Stimulated activated naive B cell treated with anti-CD40 and anti-IgM and Interleukin-4, amounts not matched to agents 10 μg/mL and 1 μg/mL and 100 μg/mL, for 72 hours (primary cell): ENCODE data around the gene FLOT2.
"Not testable (repeated sequence)": the region's sequence is repeated elsewhere in the genome, so short reads cannot be mapped to it uniquely, and the experiment has no call there.

Experiments used
- ATAC-seq, 2 donors: fragments of 150-1000 bp; cut with Tn5 transposase; replicated peaks; 2 replicates each; pipeline ENCODE4 v1.10.0; 2021; ENCODE audit warnings: moderate library complexity in 1 of 2
- DNase-seq: peaks from one replicate; pipeline ENCODE4 v3.0.0; 2021
- H3K27ac Mint-ChIP-seq: one replicate; pipeline ENCODE4 v1.8.0; 2022; ENCODE audit warnings: mild to moderate bottlenecking, mixed read lengths
- H3K27me3 Mint-ChIP-seq, 2 donors: one replicate each; pipeline ENCODE4 v1.8.0; 2022; ENCODE audit warnings: mixed read lengths in 2 of 2
- H3K36me3 Mint-ChIP-seq, 2 donors: one replicate each; pipeline ENCODE4 v1.8.0; 2022; ENCODE audit warnings: mixed read lengths in 2 of 2, mild to moderate bottlenecking in 1 of 2
- H3K4me1 Mint-ChIP-seq, 2 donors: one replicate each; pipeline ENCODE4 v1.8.0; 2022; ENCODE audit warnings: mixed read lengths in 2 of 2, mild to moderate bottlenecking in 1 of 2
- H3K4me3 Mint-ChIP-seq, 2 donors: one replicate each; pipeline ENCODE4 v1.8.0; 2022; ENCODE audit warnings: mild to moderate bottlenecking in 2 of 2, mixed read lengths in 2 of 2, moderate library complexity in 1 of 2
- H3K9me3 Mint-ChIP-seq, 2 donors: one replicate each; pipeline ENCODE4 v1.8.0; 2022; ENCODE audit warnings: mixed read lengths in 2 of 2, mild to moderate bottlenecking in 1 of 2

The FLOT2 gene

DNA sequence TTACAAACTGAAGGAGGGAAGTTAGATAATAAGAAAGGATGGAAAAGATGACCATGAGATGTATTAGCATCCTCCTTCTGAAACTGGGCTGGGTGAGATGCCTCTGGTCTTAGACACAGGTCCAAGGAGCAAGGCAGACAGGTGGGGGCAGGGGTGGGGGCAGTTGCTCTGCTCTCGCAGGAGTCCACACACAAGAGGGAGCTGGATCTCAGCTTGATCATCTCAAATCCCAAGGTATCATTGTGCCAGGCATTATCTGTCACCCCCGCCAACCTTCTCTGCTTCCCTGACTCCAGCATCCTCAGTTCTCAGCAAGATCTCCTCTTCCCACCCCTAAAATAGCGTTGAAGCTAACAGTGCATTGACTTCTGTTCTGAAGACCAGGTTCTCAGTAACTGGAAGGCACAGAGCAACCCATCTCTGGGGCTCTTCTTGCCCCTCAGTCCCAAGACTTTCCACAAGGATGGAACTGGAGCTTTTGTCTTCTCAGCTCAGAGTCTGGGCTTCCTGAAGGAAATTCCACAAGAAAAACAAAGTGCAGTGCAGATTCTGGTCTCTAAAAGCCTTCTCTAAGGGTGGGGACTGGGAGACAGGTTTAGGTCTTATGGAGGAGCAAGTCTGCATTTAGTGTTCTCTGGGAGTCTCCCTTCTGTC, 1.6 kb downstream of the FLOT2 start:
- Mint-ChIP-seq H3K9me3 (no peaks in the 10 kb centered on the region), H3K27ac (peak overlapping the region; percentile 99), H3K36me3 (peaks cover 50 to 53% of the 10 kb centered on the region in 2 donors), H3K27me3 (no peaks in the 10 kb centered on the region), H3K4me3 (peak overlapping the region; percentile 99 to 100), H3K4me1 (peaks cover 51 to 79% of the 10 kb centered on the region in 2 donors)
- no peak for DNase-seq
- ATAC-seq, result no peak

DNA sequence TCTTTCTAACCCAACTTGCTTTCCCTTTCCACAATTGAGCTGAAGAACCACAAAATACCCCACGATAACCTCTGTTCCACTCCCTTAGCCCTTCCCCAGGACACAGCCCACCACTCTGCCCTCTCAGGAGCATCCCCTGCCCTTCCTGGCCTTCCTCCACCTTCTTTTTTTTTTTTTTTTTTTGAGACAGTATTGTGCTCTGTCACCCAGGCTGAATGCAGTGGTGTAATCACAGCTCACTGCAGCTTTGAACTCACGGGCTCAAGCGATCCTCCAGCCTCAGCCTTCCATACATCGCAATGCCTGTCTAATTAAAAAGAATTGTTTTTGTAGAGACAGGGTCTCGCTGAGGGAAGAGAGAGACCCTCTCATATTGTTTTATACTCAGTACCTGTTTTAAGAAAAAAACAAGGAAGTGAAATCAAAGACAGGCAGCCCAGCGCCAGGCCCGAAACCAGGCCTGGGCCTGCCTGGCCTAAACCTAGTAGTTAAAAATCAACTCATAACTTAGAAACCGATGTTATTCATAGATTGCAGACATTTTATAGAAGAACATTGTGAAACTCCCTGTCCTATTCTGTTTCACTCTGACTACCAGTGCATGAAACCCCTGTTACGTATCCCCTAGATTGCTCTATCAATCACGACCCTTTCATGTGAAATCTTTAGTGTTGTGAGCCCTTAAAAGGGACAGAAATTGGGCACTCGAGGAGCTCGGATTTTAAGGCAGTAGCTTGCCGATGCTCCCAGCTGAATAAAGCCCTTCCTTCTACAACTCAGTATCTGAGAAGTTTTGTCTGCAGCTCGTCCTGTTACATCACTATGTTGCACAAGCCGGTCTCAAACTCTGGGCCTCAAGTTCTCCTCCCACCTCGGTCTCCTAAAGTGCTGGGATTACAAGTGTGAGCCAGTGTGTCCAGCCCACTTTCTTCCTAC, 4.0 kb downstream of the FLOT2 start:
- DNase-seq, result peak; percentile 76
- Mint-ChIP-seq H3K4me3 (peak overlapping the region; percentile 81 to 89), H3K36me3 (peaks cover 39 to 49% of the 10 kb centered on the region in 2 donors), H3K27ac (peak overlapping the region; percentile 99), H3K4me1 (peaks cover 48 to 84% of the 10 kb centered on the region in 2 donors)
- not testable (repeated sequence) for H3K27me3 Mint-ChIP-seq, H3K9me3 Mint-ChIP-seq
- ATAC-seq, result peak; percentile 7 to 13

GRCh38 chr17:28892024-28892423, 5.5 kb downstream of the FLOT2 start:
- no peak for ATAC-seq
- H3K4me3 Mint-ChIP-seq, result peak overlapping the region; percentile 46 to 50
- H3K27me3 Mint-ChIP-seq, result no peaks in the 10 kb centered on the region
- H3K36me3 Mint-ChIP-seq, result peaks cover 34 to 50% of the 10 kb centered on the region in 2 donors
- peak overlapping the region; percentile 99 for H3K27ac Mint-ChIP-seq
- no peaks in the 10 kb centered on the region for H3K9me3 Mint-ChIP-seq
- DNase-seq, result no peak
- peaks cover 56 to 87% of the 10 kb centered on the region in 2 donors for H3K4me1 Mint-ChIP-seq

GRCh38 chr17:28891201-28891600, 6.3 kb downstream of the FLOT2 start:
- Mint-ChIP-seq H3K27me3 (no peaks in the 10 kb centered on the region), H3K36me3 (peaks cover 28 to 56% of the 10 kb centered on the region in 2 donors), H3K4me3 (peak overlapping the region; percentile 46 to 87), H3K4me1 (peaks cover 62 to 89% of the 10 kb centered on the region in 2 donors), H3K9me3 (no peaks in the 10 kb centered on the region), H3K27ac (peak overlapping the region; percentile 99)
- DNase-seq, result no peak
- no peak for ATAC-seq

DNA sequence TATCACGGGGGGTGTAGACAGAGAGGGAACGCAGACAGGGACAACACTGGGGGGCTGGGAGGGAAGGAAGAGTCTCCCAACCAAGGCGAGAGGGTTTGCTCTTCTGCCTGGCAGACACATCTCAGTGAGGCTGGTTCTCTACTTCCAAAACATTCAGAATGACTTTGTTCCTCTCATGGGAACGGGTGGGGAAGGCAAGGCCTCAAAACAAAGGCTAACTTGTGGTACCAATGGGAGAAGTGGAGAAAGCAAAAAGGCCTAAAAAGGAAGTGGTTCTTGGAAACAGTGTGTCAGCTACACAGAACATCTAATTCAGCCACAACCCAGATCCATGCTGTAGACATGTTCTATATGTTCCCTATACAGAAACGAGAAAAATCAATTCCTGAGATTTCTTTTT, 7.5 kb downstream of the FLOT2 start:
- Mint-ChIP-seq H3K27ac (peak overlapping the region; percentile 88), H3K4me1 (peaks cover 64 to 94% of the 10 kb centered on the region in 2 donors), H3K9me3 (no peaks in the 10 kb centered on the region), H3K36me3 (peaks cover 29 to 58% of the 10 kb centered on the region in 2 donors), H3K27me3 (no peaks in the 10 kb centered on the region), H3K4me3 (peak overlapping the region; percentile 52 to 87)
- ATAC-seq (peak; percentile 16), DNase-seq (no peak)

DNA sequence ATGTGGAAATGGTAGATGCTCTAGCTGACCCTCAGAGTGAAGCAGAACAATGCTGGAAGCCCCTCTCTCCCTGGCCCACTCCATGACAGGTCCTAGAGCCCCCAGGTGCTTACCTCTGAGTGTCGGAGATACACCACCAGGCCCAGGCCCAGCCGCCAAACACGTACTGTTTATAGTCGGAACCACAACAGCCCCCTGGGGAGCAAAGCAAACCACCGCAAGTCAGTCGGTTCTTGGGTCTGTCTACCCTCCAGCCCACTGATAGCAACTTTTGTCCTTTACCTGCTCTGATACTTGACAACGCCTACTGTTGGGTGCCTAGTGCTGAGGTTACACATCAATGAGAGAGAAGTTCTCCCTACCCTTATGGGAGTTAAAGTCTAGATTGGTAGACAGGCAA, 8.7 kb downstream of the FLOT2 start:
- ATAC-seq (peak; percentile 40 to 61), DNase-seq (peak; percentile 28)
- peak overlapping the region; percentile 94 for H3K27ac Mint-ChIP-seq
- H3K4me3 Mint-ChIP-seq, result peak overlapping the region; percentile 81 to 87
- peaks cover 36 to 69% of the 10 kb centered on the region in 2 donors for H3K36me3 Mint-ChIP-seq
- H3K4me1 Mint-ChIP-seq, result peaks cover 69 to 99% of the 10 kb centered on the region in 2 donors
- no peaks in the 10 kb centered on the region for H3K27me3 Mint-ChIP-seq
- H3K9me3 Mint-ChIP-seq, result no peaks in the 10 kb centered on the region

DNA sequence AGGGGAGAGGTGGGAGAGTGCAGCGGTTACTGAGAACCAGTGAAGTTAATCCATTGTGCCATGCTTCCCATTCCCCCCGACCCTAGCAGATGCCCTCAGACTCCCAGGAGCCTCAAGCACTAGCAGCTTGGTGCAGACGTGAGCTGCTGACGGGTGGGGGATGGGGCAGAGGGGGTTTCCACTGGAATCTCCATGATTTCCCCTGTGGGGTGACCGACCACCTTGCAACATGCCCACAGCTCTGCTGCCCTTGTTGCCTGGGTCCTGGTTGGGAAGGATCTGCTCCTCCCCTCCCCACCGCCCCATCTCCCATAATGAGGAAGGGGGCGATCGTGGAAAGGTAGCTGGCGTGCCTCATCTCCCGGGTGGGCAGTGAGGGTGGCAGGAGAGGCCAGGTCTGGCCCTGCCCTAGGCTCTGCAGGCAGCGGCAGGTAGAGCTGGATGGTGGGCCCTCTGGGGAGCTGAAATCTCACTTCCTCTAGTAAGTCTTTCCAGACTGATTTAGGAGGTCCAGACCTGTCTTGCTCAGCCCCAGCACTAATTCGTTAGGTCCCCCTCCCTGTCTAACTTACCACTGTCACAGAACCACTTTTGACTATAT, 9.6 kb downstream of the FLOT2 start:
- ATAC-seq (peak; percentile 81 to 85), DNase-seq (peak; percentile 58)
- Mint-ChIP-seq H3K27me3 (no peaks in the 10 kb centered on the region), H3K27ac (peak overlapping the region; percentile 93), H3K9me3 (no peaks in the 10 kb centered on the region), H3K4me3 (peak overlapping the region; percentile 81 to 87), H3K4me1 (peaks cover 64 to 91% of the 10 kb centered on the region in 2 donors), H3K36me3 (peaks cover 36 to 70% of the 10 kb centered on the region in 2 donors)

DNA sequence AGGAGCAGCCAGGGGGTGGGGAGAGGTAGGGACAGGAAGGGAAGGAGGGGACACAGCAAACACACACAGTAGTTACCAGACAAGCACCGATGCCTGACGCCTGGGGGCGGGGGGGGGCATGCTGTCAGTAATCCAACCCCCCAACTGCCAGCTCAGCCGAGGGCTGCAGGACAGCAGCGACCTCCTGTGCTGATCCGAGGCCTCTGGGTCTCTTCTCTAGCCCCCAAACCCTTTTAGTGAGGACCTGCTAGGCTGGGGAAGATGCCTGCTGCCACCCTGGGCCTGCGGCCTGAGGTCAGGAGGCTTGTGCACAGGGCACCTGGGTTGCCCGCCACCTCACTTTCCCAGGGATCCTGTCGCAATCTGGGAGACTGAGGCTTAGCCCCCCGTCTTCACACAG, 11.6 kb downstream of the FLOT2 start:
- DNase-seq (no peak), ATAC-seq (no peak)
- peaks cover 39 to 74% of the 10 kb centered on the region in 2 donors for H3K36me3 Mint-ChIP-seq
- H3K27me3 Mint-ChIP-seq, result no peaks in the 10 kb centered on the region
- H3K4me1 Mint-ChIP-seq, result peaks cover 50 to 70% of the 10 kb centered on the region in 2 donors
- H3K9me3 Mint-ChIP-seq, result no peaks in the 10 kb centered on the region
- peak overlapping the region; percentile 14 for H3K27ac Mint-ChIP-seq
- peak overlapping the region; percentile 9 to 41 for H3K4me3 Mint-ChIP-seq

DNA sequence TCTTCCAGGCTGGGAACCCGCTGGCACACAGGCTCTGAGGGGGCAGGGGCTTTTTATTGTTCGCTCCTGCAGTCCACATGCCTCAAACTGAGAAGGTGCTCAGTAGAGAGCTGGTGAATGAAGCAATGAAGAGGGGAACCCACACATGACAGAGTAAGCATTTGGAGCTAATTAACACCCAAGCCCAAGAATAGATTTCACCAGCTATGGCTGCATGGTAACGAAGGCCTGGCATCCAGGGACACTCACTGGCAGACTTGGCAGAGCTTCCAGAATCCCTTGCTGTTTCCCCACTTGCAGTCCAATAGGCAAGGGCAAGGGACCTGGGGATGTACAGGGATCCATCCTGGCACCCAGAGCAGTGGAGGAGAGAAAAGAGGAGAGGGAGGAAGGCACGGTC, 12.2 kb downstream of the FLOT2 start:
- DNase-seq (no peak), ATAC-seq (no peak)
- Mint-ChIP-seq H3K27ac (peak overlapping the region; percentile 56), H3K4me3 (peak overlapping the region in 1 of 2 donors; percentile 9), H3K27me3 (no peaks in the 10 kb centered on the region), H3K36me3 (peaks cover 37 to 71% of the 10 kb centered on the region in 2 donors), H3K4me1 (peaks cover 49 to 65% of the 10 kb centered on the region in 2 donors), H3K9me3 (no peaks in the 10 kb centered on the region)

DNA sequence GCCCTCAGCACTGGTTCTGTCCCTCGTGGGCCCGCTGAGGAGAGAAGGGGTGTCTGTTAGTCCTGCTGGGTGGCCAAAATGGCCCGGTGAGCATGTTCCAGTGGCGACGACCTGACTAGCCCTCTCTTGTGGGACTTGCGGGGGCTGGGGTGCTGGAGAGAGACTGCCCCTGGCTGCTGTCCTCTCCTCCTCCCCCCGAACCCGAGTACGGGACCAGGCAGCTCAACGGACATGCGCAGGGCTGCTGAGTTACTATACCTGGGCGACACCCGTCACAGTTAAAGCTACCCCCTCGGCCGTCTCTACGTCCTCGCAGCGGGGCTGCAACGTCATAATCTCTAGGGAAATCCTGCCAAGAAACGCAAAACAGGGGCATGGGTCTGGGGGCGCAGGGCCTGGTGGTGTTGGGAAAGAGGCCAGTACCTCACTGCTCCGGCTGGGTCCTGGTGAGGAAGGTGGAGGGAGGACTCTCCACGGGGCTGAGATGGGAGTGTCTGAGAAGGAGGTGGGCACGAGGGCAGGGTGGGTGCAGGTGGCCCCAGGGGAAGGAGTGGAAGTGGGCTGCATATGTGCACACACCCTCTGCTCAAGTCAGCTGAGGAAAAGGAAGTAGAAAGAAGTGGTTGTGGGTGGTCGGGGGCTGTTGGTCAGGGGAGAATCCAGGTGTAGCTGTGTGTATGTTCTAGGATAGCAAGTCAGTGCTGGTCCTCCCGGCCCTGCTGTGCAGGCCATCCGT, 13.4 kb downstream of the FLOT2 start:
- peaks cover 45 to 78% of the 10 kb centered on the region in 2 donors for H3K36me3 Mint-ChIP-seq
- H3K27ac Mint-ChIP-seq, result peak overlapping the region; percentile 52
- peaks cover 47 to 52% of the 10 kb centered on the region in 2 donors for H3K4me1 Mint-ChIP-seq
- no peaks in the 10 kb centered on the region for H3K9me3 Mint-ChIP-seq
- ATAC-seq (no peak), DNase-seq (no peak)
- H3K4me3 Mint-ChIP-seq, result peak overlapping the region in 1 of 2 donors; percentile 23
- no peaks in the 10 kb centered on the region for H3K27me3 Mint-ChIP-seq

- Mint-ChIP-seq H3K36me3 (peaks cover 52 to 81% of the 10 kb centered on the region in 2 donors), H3K4me3 (no peak overlapping the region), H3K27ac (peak overlapping the region; percentile 76), H3K4me1 (peaks cover 30 to 34% of the 10 kb centered on the region in 2 donors), H3K27me3 (no peaks in the 10 kb centered on the region), H3K9me3 (peaks cover 0 to 1% of the 10 kb centered on the region in 2 donors)
- no peak for DNase-seq
- ATAC-seq, result no peak
These were observed 15.2 kb downstream of the FLOT2 start for GRCh38 chr17:28882154-28882895.

- H3K36me3 Mint-ChIP-seq, result peaks cover 52 to 77% of the 10 kb centered on the region in 2 donors
- H3K4me1 Mint-ChIP-seq, result peaks cover 25 to 31% of the 10 kb centered on the region in 2 donors
- H3K27me3 Mint-ChIP-seq, result no peaks in the 10 kb centered on the region
- H3K9me3 Mint-ChIP-seq, result peaks cover 0 to 1% of the 10 kb centered on the region in 2 donors
- H3K4me3 Mint-ChIP-seq, result no peak overlapping the region
- no peak for ATAC-seq
- peak overlapping the region; percentile 56 for H3K27ac Mint-ChIP-seq
- no peak for DNase-seq
These were observed 15.9 kb downstream of the FLOT2 start for GRCh38 chr17:28881533-28882056.

GRCh38 chr17:28880572-28880945, 17.0 kb downstream of the FLOT2 start:
- Mint-ChIP-seq H3K9me3 (peaks cover 0 to 1% of the 10 kb centered on the region in 2 donors), H3K4me3 (no peak overlapping the region), H3K4me1 (peaks cover 25 to 31% of the 10 kb centered on the region in 2 donors), H3K27ac (no peak overlapping the region), H3K36me3 (peaks cover 51 to 71% of the 10 kb centered on the region in 2 donors), H3K27me3 (no peaks in the 10 kb centered on the region)
- DNase-seq, result no peak
- no peak for ATAC-seq
